Measurements from ENCODE around the gene THUMPD3.

Gene THUMPD3

DNA sequence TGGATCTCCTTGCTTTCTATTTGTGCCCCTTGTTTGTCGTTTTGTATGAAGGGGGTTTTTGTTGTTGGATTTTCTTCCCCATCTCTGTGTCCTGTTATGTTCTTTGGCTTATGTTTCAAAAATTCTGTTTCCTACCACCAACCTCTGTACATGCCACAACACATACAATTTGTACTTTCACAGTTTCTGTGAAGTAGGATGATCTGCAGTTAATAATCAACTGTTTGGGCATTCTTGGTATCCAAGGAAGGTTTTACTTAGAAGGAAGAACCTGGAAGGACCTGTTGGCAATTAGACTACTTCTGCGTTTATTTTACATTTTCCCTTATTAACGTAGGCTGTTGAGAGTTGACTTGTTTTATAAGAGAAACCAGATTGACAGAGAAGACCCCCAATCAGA lies 42.9 kb downstream of the THUMPD3 start:
- ChIA-PET CTCF (no interaction called here), POLR2A (ENCODE audit: low non-redundant PET) (no interaction called here)
- no peak overlapping the region for H3K27ac ChIP-seq
- TF ChIP-seq, protein P1, sequence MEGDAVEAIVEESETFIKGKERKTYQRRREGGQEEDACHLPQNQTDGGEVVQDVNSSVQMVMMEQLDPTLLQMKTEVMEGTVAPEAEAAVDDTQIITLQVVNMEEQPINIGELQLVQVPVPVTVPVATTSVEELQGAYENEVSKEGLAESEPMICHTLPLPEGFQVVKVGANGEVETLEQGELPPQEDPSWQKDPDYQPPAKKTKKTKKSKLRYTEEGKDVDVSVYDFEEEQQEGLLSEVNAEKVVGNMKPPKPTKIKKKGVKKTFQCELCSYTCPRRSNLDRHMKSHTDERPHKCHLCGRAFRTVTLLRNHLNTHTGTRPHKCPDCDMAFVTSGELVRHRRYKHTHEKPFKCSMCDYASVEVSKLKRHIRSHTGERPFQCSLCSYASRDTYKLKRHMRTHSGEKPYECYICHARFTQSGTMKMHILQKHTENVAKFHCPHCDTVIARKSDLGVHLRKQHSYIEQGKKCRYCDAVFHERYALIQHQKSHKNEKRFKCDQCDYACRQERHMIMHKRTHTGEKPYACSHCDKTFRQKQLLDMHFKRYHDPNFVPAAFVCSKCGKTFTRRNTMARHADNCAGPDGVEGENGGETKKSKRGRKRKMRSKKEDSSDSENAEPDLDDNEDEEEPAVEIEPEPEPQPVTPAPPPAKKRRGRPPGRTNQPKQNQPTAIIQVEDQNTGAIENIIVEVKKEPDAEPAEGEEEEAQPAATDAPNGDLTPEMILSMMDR (conservative IDR thresholded peaks at IDR 0.05; ENCODE audit: low read depth): no peak
- no peak for DNase-seq (ENCODE audit: low spot score)

DNA sequence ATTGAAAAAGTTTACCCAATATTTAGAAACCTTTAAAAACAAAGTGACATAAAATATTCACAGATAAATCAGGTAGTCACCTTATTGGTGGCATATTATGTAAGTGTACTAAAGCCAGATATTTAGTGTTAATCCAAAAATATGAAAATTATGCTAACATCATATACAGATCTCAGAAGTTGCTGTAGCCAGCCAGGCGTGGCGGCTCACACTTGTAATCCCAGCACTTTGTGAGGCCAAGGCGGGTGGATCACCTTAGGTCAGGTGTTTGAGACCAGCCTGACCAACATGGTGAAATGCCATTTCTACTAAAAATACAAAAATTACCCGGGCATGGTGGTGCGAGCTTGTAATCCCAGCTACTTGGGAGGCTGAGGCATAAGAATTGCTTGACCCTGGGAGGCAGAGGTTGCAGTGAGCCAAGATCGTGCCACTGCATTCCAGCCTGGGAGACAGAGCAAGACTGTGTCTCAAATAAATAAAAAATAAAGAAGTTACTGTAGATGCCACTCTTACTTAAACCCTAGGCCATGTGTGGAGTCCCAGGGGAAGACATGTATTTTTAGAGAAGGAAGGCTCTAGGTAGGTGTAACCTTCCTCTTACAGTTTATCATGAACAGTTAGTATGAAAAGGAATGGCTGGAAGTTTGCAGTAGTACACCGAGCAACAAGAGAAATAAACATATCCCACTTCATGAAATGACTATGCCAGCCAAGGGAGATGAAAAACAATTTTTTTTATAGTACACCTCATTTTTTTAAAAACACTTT lies 44.2 kb downstream of the THUMPD3 start:
- DNase-seq (ENCODE audit: low spot score): no peak
- H3K27ac ChIP-seq: no peak overlapping the region
- ChIA-PET CTCF (interaction anchor here (0.6 to 0.7 kb wide), 2 partner anchors 10 to 580 kb away, joined by 3 to 6 read pairs; no protein-coding TSS in a partner anchor), POLR2A (ENCODE audit: low non-redundant PET) (no interaction called here)
- TF ChIP-seq, protein P1 (conservative IDR thresholded peaks at IDR 0.05; ENCODE audit: low read depth): no peak

DNA sequence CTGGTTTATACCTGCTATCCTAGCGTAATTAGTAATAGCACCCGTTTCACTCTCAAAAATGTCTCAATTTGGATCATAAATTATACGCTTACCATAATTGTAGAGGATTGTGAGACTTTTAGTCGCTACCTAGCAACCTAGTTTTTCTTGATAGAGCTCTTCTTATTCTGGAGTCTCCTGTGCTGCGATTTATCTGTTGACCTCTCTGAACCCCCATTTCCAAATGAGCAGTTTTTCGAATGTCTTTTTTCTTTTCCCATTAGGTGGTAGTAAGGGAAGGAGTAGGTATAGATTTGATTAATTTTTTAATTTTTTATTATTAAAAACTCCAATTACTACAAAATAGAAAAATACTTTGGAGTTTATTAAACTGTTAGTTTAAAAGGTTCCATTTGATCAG lies 45.2 kb downstream of the THUMPD3 start:
- DNase-seq (ENCODE audit: low spot score): no peak
- ChIA-PET POLR2A (ENCODE audit: low non-redundant PET) (no interaction called here), CTCF (interaction anchor here (0.6 kb wide), 1 partner anchor 579 kb away, joined by 3 read pairs; no protein-coding TSS in a partner anchor)
- TF ChIP-seq, protein P1 (conservative IDR thresholded peaks at IDR 0.05; ENCODE audit: low read depth): no peak
- H3K27ac ChIP-seq: no peak overlapping the region

DNA sequence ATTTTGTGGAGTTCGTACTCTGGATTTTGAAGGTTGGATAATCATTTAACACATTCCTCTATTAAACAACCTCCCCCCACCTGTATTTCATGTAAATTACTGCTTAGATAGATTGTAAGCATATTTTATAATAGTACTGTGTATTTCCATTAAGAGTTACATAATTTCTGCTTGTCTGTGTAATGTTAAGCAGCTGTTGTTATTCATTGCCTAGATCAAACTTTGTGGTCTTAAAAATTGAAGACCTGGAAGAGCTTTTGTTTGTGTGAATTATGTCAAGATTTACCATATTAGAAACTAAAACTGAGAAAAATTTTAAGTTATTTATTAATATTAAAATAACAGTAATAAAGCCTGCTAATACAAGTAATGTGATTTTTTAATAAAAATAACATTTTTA lies 45.7 kb downstream of the THUMPD3 start:
- CTCF ChIA-PET: no interaction called here
- DNase-seq (ENCODE audit: low spot score): no peak
- POLR2A ChIA-PET (ENCODE audit: low non-redundant PET): no interaction called here
- H3K27ac ChIP-seq: no peak overlapping the region
- TF ChIP-seq, protein P1 (conservative IDR thresholded peaks at IDR 0.05; ENCODE audit: low read depth): no peak

DNA sequence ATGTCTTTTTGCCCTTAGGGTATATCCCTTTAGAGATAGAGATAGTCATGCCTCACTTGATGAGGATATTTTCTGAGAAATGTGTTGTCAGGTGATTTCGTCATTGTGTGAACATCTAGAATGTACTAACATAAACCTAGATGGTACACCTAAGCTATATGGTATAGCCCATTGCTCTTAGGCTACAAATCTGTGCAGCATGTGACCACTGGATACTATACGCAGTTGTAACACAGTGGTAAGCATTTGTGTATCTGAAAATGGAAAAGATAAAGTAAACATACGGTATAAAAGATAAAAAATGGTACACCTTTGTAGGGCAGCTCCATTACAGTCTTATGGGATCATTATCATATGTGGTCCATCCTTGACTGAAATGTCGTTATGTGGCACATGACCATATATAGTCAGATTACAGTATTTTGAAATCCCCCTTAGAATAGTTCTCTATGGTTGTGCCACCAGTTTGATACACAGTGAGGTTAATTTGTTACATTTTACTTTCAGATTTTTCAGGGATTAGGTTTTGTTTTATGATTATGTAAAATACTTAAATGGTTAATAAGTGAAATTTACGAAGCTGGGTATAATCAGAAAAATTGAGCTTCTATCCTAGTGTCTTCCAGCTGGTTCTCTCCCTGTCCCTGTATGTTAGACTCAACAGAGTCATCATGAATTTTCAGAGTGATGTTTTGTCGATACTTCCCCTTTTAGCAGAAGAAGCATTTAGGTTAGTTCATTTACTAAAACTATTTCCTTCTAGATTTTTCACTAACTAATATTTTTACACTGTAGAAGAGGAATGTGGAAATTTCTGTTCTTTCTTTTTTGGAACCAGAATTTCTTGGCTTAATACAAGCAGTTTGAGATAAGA lies 47.4 kb downstream of the THUMPD3 start:
- TF ChIP-seq, protein P1 (conservative IDR thresholded peaks at IDR 0.05; ENCODE audit: low read depth): no peak
- ChIA-PET POLR2A (ENCODE audit: low non-redundant PET) (no interaction called here), CTCF (no interaction called here)
- no peak overlapping the region for H3K27ac ChIP-seq
- no peak for DNase-seq (ENCODE audit: low spot score)

DNA sequence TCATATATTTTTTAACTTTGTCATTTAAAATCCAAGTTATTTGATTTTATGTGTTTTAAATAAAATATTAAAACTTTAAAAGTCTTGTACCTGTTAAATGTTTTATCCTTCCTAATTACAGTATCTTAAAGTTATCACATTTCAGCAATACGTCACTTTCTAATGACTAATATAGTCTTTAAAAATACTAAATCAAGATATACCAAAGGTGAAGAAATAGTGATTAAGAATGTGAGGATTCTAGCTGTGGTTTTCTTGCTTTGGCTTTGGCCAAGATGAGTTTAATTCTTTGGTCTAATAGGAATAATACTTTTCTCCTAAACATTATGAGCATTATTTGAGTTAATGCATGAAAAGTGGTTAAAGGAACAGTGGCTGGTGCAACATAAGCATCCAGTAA lies 48.4 kb downstream of the THUMPD3 start:
- ChIA-PET CTCF (no interaction called here), POLR2A (ENCODE audit: low non-redundant PET) (no interaction called here)
- TF ChIP-seq, protein P1 (conservative IDR thresholded peaks at IDR 0.05; ENCODE audit: low read depth): no peak
- DNase-seq (ENCODE audit: low spot score): no peak
- no peak overlapping the region for H3K27ac ChIP-seq

Data from RWPE1 (cell line).